D721Med (cell line): ENCODE data around the gene DKK3.

Source experiments
- DNase-seq: peaks from one replicate; pipeline ENCODE4 v3.0.0; 2011; ENCODE audit warnings: low spot score; ENCODE audit not compliant: insufficient read length
- FAIRE-seq: peaks from 2 replicates; lab custom pipeline; 2011; peaks lifted over from hg19 to GRCh38; lab: Jason Lieb, UNC
- CTCF ChIP-seq: IDR thresholded peaks from 2 replicates; pipeline ENCODE4 v1.5.1; 2012; ENCODE audit warnings: mild to moderate bottlenecking, control low read depth; ENCODE audit not compliant: insufficient read depth; ENCODE audit errors: missing control alignments

DKK3 gene

GRCh38 chr11:11985016-11985715 lies 23.3 kb downstream of the DKK3 start:
- DNase-seq (no peak), FAIRE-seq (no peak)
- no peak for TF ChIP-seq CTCF

- no peak for DNase-seq
- FAIRE-seq = no peak
- TF ChIP-seq CTCF = no peak
Measured at GRCh38 chr11:11984563-11984962, 23.9 kb downstream of the DKK3 start.

- TF ChIP-seq CTCF = no peak
- FAIRE-seq (no peak), DNase-seq (no peak)
Measured at GRCh38 chr11:11983427-11983826, 25.0 kb downstream of the DKK3 start.

- no peak for TF ChIP-seq CTCF
- FAIRE-seq (no peak), DNase-seq (no peak)
Measured at GRCh38 chr11:11982975-11983374, 25.5 kb downstream of the DKK3 start.

GRCh38 chr11:11982461-11982860 lies 26.0 kb downstream of the DKK3 start:
- FAIRE-seq (no peak), DNase-seq (no peak)
- TF ChIP-seq CTCF = no peak

GRCh38 chr11:11981840-11982239 lies 26.6 kb downstream of the DKK3 start:
- DNase-seq (no peak), FAIRE-seq (no peak)
- no peak for TF ChIP-seq CTCF

- no peak for FAIRE-seq
Measured at GRCh38 chr11:11981364-11981763, 27.1 kb downstream of the DKK3 start.

More at GRCh38 chr11:11981364-11981763, 27.1 kb downstream of the DKK3 start:
- DNase-seq = no peak
- TF ChIP-seq CTCF = no peak
